Activated T-cell treated with anti-CD3 and anti-CD28 coated beads, Interleukin-2, amount 50 U/mL, for 72 hours (primary cell): Measurements from ENCODE around the gene IGFLR1. TPM values are rescaled to one million over a fixed set of nuclear protein-coding genes. Genes with fewer than 3 reads are reported as not detected.
A peak's percentile ranks its signal among the peaks of the same experiment; 100 is the strongest.

Source experiments
- ATAC-seq, 2 donors: fragments of 150-1000 bp; cut with Tn5 transposase; replicated peaks in 1 of 2; 2 replicates each; pipeline ENCODE4 v1.10.0; 2021; ENCODE audit warnings: moderate library complexity in 2 of 2, mild to moderate bottlenecking in 1 of 2
- DNase-seq, 2 donors: peaks; one replicate each; pipeline ENCODE4 v3.0.0; 2021 to 2022; ENCODE audit warnings: mixed read lengths in 1 of 2
- H3K27ac Mint-ChIP-seq: one replicate; pipeline ENCODE4 v1.8.0; 2022; ENCODE audit warnings: mild to moderate bottlenecking, moderate library complexity, mixed read lengths
- H3K27me3 Mint-ChIP-seq: one replicate; pipeline ENCODE4 v1.8.0; 2022; ENCODE audit warnings: low read depth, mixed read lengths
- H3K36me3 Mint-ChIP-seq, 2 donors: one replicate each; pipeline ENCODE4 v1.8.0; 2022; ENCODE audit warnings: mixed read lengths in 2 of 2, mild to moderate bottlenecking in 1 of 2; ENCODE audit not compliant: insufficient read depth in 2 of 2
- H3K4me1 Mint-ChIP-seq: one replicate; pipeline ENCODE4 v1.8.0; 2022; ENCODE audit warnings: low read depth, mixed read lengths
- H3K4me3 Mint-ChIP-seq, 2 donors: one replicate each; pipeline ENCODE4 v1.8.0; 2022; ENCODE audit warnings: mild to moderate bottlenecking in 2 of 2, mixed read lengths in 2 of 2, moderate library complexity in 2 of 2
- H3K9me3 Mint-ChIP-seq, 2 donors: one replicate each; pipeline ENCODE4 v1.8.0; 2022; ENCODE audit warnings: mixed read lengths in 2 of 2
- total RNA-seq, 2 donors: library from RNA; stranded (reverse); gene quantifications; one replicate each; pipeline ENCODE4 v1.2.3, GENCODE V29; 2022

The IGFLR1 gene
- total RNA-seq, 2 donors from 2014 or later, result 253 to 274 TPM

DNA sequence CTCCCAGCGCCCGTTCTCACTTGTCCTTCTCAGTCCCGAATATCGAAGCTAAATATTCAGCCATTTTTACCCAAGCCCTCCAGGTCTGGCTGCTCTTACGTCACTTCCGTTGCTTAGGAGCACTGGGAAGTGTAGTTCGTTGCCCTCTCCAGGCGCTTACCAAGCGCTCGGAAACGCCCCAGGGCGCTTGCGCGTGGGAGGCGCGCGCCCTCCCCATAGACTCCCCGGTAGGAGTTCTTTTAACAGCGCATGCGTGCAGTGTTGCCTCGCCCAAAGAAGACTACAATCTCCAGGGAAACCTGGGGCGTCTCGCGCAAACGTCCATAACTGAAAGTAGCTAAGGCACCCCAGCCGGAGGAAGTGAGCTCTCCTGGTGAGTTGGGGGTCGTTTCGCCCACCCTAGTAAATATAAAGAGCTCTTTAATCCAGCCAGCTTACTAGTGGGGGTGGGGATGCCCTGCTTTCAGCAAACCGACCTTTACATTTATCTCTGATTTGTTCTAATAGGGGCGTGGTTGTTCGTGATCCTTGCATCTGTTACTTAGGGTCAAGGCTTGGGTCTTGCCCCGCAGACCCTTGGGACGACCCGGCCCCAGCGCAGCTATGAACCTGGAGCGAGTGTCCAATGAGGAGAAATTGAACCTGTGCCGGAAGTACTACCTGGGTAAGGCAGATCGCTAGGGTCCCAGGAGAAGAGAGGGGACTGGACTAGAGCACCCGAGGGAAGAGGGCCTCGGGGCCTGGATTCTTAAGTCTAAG lies 3.3 kb upstream of the IGFLR1 start, which contains the start of the genes PSENEN and U2AF1L4:
PSENEN (plus strand) TSS at position 324 of the 759 bp plus-strand sequence; CDS start at position 604, 280 bp downstream.
U2AF1L4 (minus strand) TSS at position 91 of the 759 bp plus-strand sequence; CDS start at position 64, 27 bp downstream.
- Mint-ChIP-seq H3K27me3 (no peaks in the 10 kb centered on the region), H3K4me3 (peak within 1 kb of the TSS; percentile 91 to 95), H3K36me3 (peaks cover 6 to 12% of the 10 kb centered on the region in 2 donors), H3K4me1 (peaks cover 68% of the 10 kb centered on the region), H3K27ac (peak within 1 kb of the TSS; percentile 95), H3K9me3 (no peaks in the 10 kb centered on the region)
- DNase-seq, result peak; percentile 96
- peak; percentile 55 to 56 for ATAC-seq

- H3K9me3 Mint-ChIP-seq, result no peaks in the 10 kb centered on the region
- peaks cover 60% of the 10 kb centered on the region for H3K4me1 Mint-ChIP-seq
- H3K36me3 Mint-ChIP-seq, result peaks cover 6 to 12% of the 10 kb centered on the region in 2 donors
- H3K27ac Mint-ChIP-seq, result peak overlapping the region; percentile 95
- DNase-seq, result peak; percentile 95 to 96
- H3K4me3 Mint-ChIP-seq, result peak overlapping the region; percentile 91 to 95
- peak; percentile 59 to 62 for ATAC-seq
- no peaks in the 10 kb centered on the region for H3K27me3 Mint-ChIP-seq
Measured at GRCh38 chr19:35744430-35745327, 2.4 kb upstream of the IGFLR1 start.

- Mint-ChIP-seq H3K4me1 (peaks cover 52% of the 10 kb centered on the region), H3K36me3 (peaks cover 6 to 12% of the 10 kb centered on the region in 2 donors), H3K4me3 (peak overlapping the region; percentile 91 to 95), H3K9me3 (no peaks in the 10 kb centered on the region), H3K27ac (peak overlapping the region; percentile 75), H3K27me3 (no peaks in the 10 kb centered on the region)
- DNase-seq, result no peak
- no peak for ATAC-seq
Measured at GRCh38 chr19:35743640-35744429, 1.6 kb upstream of the IGFLR1 start.

DNA sequence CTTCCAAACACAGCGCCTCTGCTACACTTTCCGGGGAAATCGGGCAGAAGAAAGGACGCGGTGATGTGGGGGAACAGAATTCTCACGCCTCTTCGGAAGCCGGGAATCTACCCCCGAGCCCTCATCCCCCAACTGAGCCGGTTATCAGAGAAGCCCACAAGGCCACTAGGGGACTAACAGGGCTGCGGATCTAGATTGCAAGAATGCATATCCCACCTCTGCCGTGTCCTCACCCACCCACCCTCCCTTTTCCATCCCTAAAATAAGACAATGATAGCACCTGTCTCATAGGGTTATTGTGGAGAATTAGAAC lies 1.1 kb downstream of the IGFLR1 start:
- H3K27ac Mint-ChIP-seq, result peak overlapping the region; percentile 93
- peaks cover 47% of the 10 kb centered on the region for H3K4me1 Mint-ChIP-seq
- ATAC-seq (no peak), DNase-seq (no peak)
- H3K27me3 Mint-ChIP-seq, result no peaks in the 10 kb centered on the region
- H3K4me3 Mint-ChIP-seq, result peak overlapping the region; percentile 91 to 95
- no peaks in the 10 kb centered on the region for H3K9me3 Mint-ChIP-seq
- peaks cover 6 to 19% of the 10 kb centered on the region in 2 donors for H3K36me3 Mint-ChIP-seq

- no peaks in the 10 kb centered on the region for H3K9me3 Mint-ChIP-seq
- peak overlapping the region; percentile 88 to 91 for H3K4me3 Mint-ChIP-seq
- peak overlapping the region; percentile 93 for H3K27ac Mint-ChIP-seq
- H3K36me3 Mint-ChIP-seq, result peaks cover 7 to 19% of the 10 kb centered on the region in 2 donors
- DNase-seq, result peak; percentile 97 to 98
- H3K4me1 Mint-ChIP-seq, result peaks cover 42% of the 10 kb centered on the region
- peak; percentile 69 to 70 for ATAC-seq
- no peaks in the 10 kb centered on the region for H3K27me3 Mint-ChIP-seq
Measured at GRCh38 chr19:35740423-35741202, 1.6 kb downstream of the IGFLR1 start.

- no peaks in the 10 kb centered on the region for H3K27me3 Mint-ChIP-seq
- H3K36me3 Mint-ChIP-seq, result peaks cover 9 to 19% of the 10 kb centered on the region in 2 donors
- H3K27ac Mint-ChIP-seq, result no peak overlapping the region
- DNase-seq, result no peak
- H3K4me3 Mint-ChIP-seq, result peak overlapping the region; percentile 88 to 91
- peaks cover 41% of the 10 kb centered on the region for H3K4me1 Mint-ChIP-seq
- peak; percentile 3 to 4 for ATAC-seq
- H3K9me3 Mint-ChIP-seq, result no peaks in the 10 kb centered on the region
Measured at GRCh38 chr19:35740108-35740422, 2.2 kb downstream of the IGFLR1 start.

- ATAC-seq (no peak), DNase-seq (no peak)
- Mint-ChIP-seq H3K4me1 (peaks cover 45% of the 10 kb centered on the region), H3K4me3 (peak overlapping the region; percentile 58 to 88), H3K9me3 (no peaks in the 10 kb centered on the region), H3K27ac (no peak overlapping the region), H3K27me3 (no peaks in the 10 kb centered on the region), H3K36me3 (peaks cover 9 to 21% of the 10 kb centered on the region in 2 donors)
Measured at GRCh38 chr19:35739275-35740107, 2.8 kb downstream of the IGFLR1 start.

DNA sequence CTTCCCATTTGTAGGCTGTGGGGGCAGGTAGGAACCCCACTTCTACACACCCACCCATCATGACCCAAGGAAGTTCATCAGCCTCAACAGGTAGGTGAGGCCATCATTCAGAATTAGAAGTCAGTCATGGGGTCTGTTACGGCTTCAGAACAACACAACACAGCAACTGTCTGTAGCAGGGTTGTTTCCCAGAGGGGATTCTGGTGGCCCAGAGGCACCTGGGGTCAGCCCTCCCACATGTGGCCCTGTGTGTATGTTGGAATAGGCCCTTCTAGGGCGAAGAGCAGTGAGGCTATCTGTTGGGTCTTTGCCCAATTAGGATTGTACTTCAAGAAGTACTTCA lies 3.4 kb downstream of the IGFLR1 start:
- ATAC-seq (no peak), DNase-seq (no peak)
- peaks cover 12 to 27% of the 10 kb centered on the region in 2 donors for H3K36me3 Mint-ChIP-seq
- H3K4me1 Mint-ChIP-seq, result peaks cover 45% of the 10 kb centered on the region
- peak overlapping the region; percentile 26 for H3K27ac Mint-ChIP-seq
- peak overlapping the region; percentile 9 to 58 for H3K4me3 Mint-ChIP-seq
- H3K27me3 Mint-ChIP-seq, result no peaks in the 10 kb centered on the region
- H3K9me3 Mint-ChIP-seq, result no peaks in the 10 kb centered on the region

DNA sequence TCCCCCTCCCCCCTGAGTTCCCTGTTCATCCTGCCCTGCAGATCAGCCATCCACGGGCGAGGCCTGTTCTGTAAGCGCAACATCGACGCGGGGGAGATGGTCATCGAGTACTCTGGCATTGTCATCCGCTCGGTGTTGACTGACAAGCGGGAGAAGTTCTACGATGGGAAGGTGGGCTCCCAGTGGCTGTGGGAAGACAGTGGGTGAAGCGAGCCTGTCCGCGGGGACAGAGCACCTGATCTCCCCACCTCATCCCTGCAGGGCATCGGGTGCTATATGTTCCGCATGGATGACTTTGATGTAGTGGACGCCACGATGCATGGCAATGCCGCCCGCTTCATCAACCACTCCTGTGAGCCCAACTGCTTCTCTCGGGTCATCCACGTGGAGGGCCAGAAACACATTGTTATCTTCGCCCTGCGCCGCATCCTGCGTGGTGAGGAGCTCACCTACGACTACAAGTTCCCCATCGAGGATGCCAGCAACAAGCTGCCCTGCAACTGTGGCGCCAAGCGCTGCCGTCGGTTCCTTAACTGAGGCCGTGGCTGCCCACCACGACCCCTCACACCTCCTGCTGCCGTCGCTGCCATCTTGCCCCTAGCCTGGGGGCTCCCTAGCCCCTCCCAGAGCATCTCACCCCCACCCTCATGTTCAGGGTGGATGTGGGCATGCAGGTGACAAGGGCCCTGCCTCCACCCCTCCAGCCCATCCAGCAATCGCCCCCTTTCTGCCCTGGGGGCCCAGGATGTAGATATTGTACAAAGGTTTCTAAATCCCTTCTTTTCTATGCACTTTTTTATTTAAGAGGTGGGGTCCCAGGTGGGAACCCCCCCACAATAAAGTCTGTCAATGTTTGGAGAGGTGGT lies 4.0 kb downstream of the IGFLR1 start:
- ATAC-seq, result no peak
- no peak for DNase-seq
- peak overlapping the region in 1 of 2 donors; percentile 9 for H3K4me3 Mint-ChIP-seq
- no peaks in the 10 kb centered on the region for H3K27me3 Mint-ChIP-seq
- H3K36me3 Mint-ChIP-seq, result peaks cover 12 to 28% of the 10 kb centered on the region in 2 donors
- peak overlapping the region; percentile 26 for H3K27ac Mint-ChIP-seq
- no peaks in the 10 kb centered on the region for H3K9me3 Mint-ChIP-seq
- H3K4me1 Mint-ChIP-seq, result peaks cover 40% of the 10 kb centered on the region

DNA sequence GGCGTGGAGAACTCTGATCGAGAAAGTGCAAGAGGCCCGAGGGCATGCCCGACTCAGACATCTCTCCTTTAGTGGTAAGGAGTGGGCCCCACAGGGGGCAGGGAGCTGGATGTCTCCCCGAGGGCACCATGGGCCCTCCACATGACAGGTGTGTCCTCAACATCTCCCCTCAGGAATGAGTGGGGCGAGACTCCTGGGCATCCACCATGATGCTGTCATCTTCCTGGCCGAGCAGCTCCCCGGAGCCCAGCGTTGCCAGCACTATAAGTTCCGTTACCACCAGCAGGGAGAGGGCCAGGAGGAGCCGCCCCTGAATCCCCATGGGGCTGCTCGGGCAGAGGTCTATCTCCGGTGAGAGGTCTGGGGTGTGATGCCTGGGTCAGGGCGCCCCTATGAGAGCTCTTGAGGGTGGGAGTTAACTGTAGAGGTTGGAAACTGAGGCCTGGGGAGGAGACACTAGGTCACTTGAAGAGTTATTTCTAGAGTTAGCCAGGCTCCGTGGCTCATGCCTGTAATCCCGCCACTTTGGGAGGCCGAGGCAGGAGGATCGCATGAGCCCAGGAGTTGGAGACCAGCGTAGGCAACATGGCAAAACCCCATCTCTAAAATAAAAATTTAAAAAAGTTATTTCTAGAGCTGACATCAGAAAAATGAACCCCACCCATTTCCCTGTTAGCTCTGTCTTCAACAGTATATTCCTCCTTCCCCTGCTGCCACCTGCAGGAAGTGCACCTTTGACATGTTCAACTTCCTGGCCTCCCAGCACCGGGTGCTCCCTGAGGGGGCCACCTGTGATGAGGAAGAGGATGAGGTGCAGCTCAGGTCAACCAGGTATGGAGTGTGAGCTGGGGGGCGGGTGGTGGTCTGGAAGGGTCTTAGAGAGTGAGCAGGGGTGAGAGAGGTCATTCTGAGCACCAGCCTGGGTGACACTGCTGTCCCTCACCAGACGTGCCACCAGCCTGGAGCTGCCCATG lies 5.1 kb downstream of the IGFLR1 start:
- no peaks in the 10 kb centered on the region for H3K27me3 Mint-ChIP-seq
- H3K9me3 Mint-ChIP-seq, result no peaks in the 10 kb centered on the region
- H3K4me1 Mint-ChIP-seq, result peaks cover 30% of the 10 kb centered on the region
- no peak overlapping the region for H3K4me3 Mint-ChIP-seq
- peak overlapping the region; percentile 82 for H3K27ac Mint-ChIP-seq
- no peak for DNase-seq
- H3K36me3 Mint-ChIP-seq, result peaks cover 9 to 21% of the 10 kb centered on the region in 2 donors
- ATAC-seq, result no peak
